KMS-11 (cell line): ENCODE measurements around the gene MAPK12.

Source experiments
- H2AFZ ChIP-seq: fragments of 200-600 bp; sonication (generic); 2 replicates; pipeline ENCODE4 v1.6.1; 2016; ENCODE audit warnings: antibody characterized with exemption, mixed run types, low read depth
- H3K27ac ChIP-seq: fragments of 200-600 bp; sonication (generic); 2 replicates; pipeline ENCODE4 v1.6.1; 2016; ENCODE audit warnings: mild to moderate bottlenecking, mixed run types
- H3K27me3 ChIP-seq: fragments of 200-600 bp; sonication (generic); 2 replicates; pipeline ENCODE4 v1.6.1; 2017; ENCODE audit warnings: mild to moderate bottlenecking, low read depth, mixed run types, moderate library complexity; ENCODE audit not compliant: insufficient read depth
- H3K36me3 ChIP-seq: fragments of 200-600 bp; sonication (generic); 2 replicates; pipeline ENCODE4 v1.6.1; 2017; ENCODE audit warnings: mild to moderate bottlenecking, mixed run types; ENCODE audit not compliant: insufficient read depth
- H3K4me1 ChIP-seq: fragments of 200-600 bp; sonication (generic); 2 replicates; pipeline ENCODE4 v1.6.1; 2016; ENCODE audit warnings: mild to moderate bottlenecking, low read depth, mixed run types; ENCODE audit not compliant: poor library complexity, severe bottlenecking
- H3K4me2 ChIP-seq: fragments of 200-600 bp; sonication (generic); 2 replicates; pipeline ENCODE4 v1.7.0; 2016; ENCODE audit warnings: mild to moderate bottlenecking, mixed run types
- H3K4me3 ChIP-seq: fragments of 200-600 bp; sonication (generic); IDR thresholded peaks from 2 replicates; pipeline ENCODE4 v1.6.1; 2017; ENCODE audit warnings: low read depth, low read length, mixed read lengths; ENCODE audit not compliant: insufficient read depth
- H3K79me2 ChIP-seq: fragments of 200-600 bp; sonication (generic); 2 replicates; pipeline ENCODE4 v1.6.1; 2016; ENCODE audit warnings: low read depth, mixed run types; ENCODE audit not compliant: insufficient read depth
- H3K9ac ChIP-seq: fragments of 200-600 bp; sonication (generic); 2 replicates; pipeline ENCODE4 v1.6.1; 2016; ENCODE audit warnings: mild to moderate bottlenecking, mixed run types
- H4K20me1 ChIP-seq: fragments of 200-600 bp; sonication (generic); 2 replicates; pipeline ENCODE4 v1.6.1; 2016; ENCODE audit warnings: mild to moderate bottlenecking, mixed run types; ENCODE audit not compliant: insufficient read depth
- CTCF ChIP-seq: fragments of 200-600 bp; sonication (generic); conservative IDR thresholded peaks from 2 replicates; pipeline ENCODE4 v1.6.1; 2017; ENCODE audit warnings: low read depth, mild to moderate bottlenecking, antibody characterized with exemption, low read length, moderate library complexity, mixed read lengths

Gene MAPK12

GRCh38 chr22:50292643-50293440, 31.4 kb upstream of the MAPK12 start:
- Histone ChIP-seq H3K27ac (no peak overlapping the region), H3K36me3 (no peaks in the 10 kb centered on the region), H3K4me2 (no peak overlapping the region), H3K79me2 (no peaks in the 10 kb centered on the region), H4K20me1 (no peaks in the 10 kb centered on the region), H3K4me3 (no peak overlapping the region), H2AFZ (no peak overlapping the region), H3K27me3 (no peaks in the 10 kb centered on the region), H3K4me1 (no peaks in the 10 kb centered on the region), H3K9ac (no peak overlapping the region)
- no peak for TF ChIP-seq CTCF

GRCh38 chr22:50289942-50290630, 28.6 kb upstream of the MAPK12 start:
- Histone ChIP-seq H3K27ac (no peak overlapping the region), H3K4me2 (no peak overlapping the region), H2AFZ (no peak overlapping the region), H3K9ac (no peak overlapping the region), H3K79me2 (no peaks in the 10 kb centered on the region), H3K36me3 (no peaks in the 10 kb centered on the region), H3K4me3 (no peak overlapping the region), H3K27me3 (no peaks in the 10 kb centered on the region), H3K4me1 (no peaks in the 10 kb centered on the region), H4K20me1 (no peaks in the 10 kb centered on the region)
- no peak for TF ChIP-seq CTCF

GRCh38 chr22:50289151-50289941, 27.9 kb upstream of the MAPK12 start:
- H3K27ac ChIP-seq, result no peak overlapping the region
- H3K27me3 ChIP-seq, result no peaks in the 10 kb centered on the region
- no peak overlapping the region for H3K4me3 ChIP-seq
- H2AFZ ChIP-seq, result no peak overlapping the region
- no peaks in the 10 kb centered on the region for H3K36me3 ChIP-seq
- H3K4me1 ChIP-seq, result no peaks in the 10 kb centered on the region
- H3K9ac ChIP-seq, result no peak overlapping the region
- no peak for TF ChIP-seq CTCF
- no peaks in the 10 kb centered on the region for H3K79me2 ChIP-seq
- no peak overlapping the region for H3K4me2 ChIP-seq
- H4K20me1 ChIP-seq, result no peaks in the 10 kb centered on the region

- no peaks in the 10 kb centered on the region for H3K27me3 ChIP-seq
- H3K4me3 ChIP-seq, result no peak overlapping the region
- TF ChIP-seq CTCF, result no peak
- H3K4me1 ChIP-seq, result no peaks in the 10 kb centered on the region
- no peak overlapping the region for H3K27ac ChIP-seq
- no peak overlapping the region for H2AFZ ChIP-seq
- no peaks in the 10 kb centered on the region for H3K36me3 ChIP-seq
- no peak overlapping the region for H3K4me2 ChIP-seq
- no peak overlapping the region for H3K9ac ChIP-seq
- no peaks in the 10 kb centered on the region for H3K79me2 ChIP-seq
- H4K20me1 ChIP-seq, result no peaks in the 10 kb centered on the region
Observed at GRCh38 chr22:50287731-50288130, 26.2 kb upstream of the MAPK12 start.
